NCI-H1092 treated with DMSO at 0.1 percent for 48 hours (cell line): Measurements from ENCODE around the gene MAPK10.
A peak's percentile ranks its signal among the peaks of the same experiment; 100 is the strongest.
"Not testable (repeated sequence)": the region's sequence is repeated elsewhere in the genome, so short reads cannot be mapped to it uniquely, and the experiment has no call there.

Experiments used
- DNase-seq: peaks from one replicate; lab custom pipeline; 2025; lab: John Stamatoyannopoulos, UW

MAPK10 gene

GRCh38 chr4:86106475-86106874, 253.4 kb downstream of the MAPK10 start:
- DNase-seq = no peak

- no peak for DNase-seq
These were observed 258.0 kb downstream of the MAPK10 start for GRCh38 chr4:86101841-86102240.

- no peak for DNase-seq
These were observed 258.4 kb downstream of the MAPK10 start for GRCh38 chr4:86101410-86101809.

- no peak for DNase-seq
These were observed 259.2 kb downstream of the MAPK10 start for GRCh38 chr4:86100539-86101215.

- DNase-seq = no peak
These were observed 260.5 kb downstream of the MAPK10 start for GRCh38 chr4:86099348-86099747.

GRCh38 chr4:86098691-86099090, 261.2 kb downstream of the MAPK10 start:
- no peak for DNase-seq

GRCh38 chr4:86096373-86096772, 263.5 kb downstream of the MAPK10 start:
- DNase-seq = no peak

GRCh38 chr4:86092684-86093083, 267.2 kb downstream of the MAPK10 start:
- no peak for DNase-seq

- DNase-seq = no peak
These were observed 268.7 kb downstream of the MAPK10 start for GRCh38 chr4:86091201-86091600.

GRCh38 chr4:86089781-86090323, 270.0 kb downstream of the MAPK10 start:
- DNase-seq = no peak

GRCh38 chr4:86089053-86089452, 270.8 kb downstream of the MAPK10 start:
- no peak for DNase-seq

GRCh38 chr4:86075796-86076195, 284.1 kb downstream of the MAPK10 start:
- DNase-seq = not testable (repeated sequence)

GRCh38 chr4:86060341-86060740, 299.5 kb downstream of the MAPK10 start:
- DNase-seq = no peak

GRCh38 chr4:86058621-86059020, 301.2 kb downstream of the MAPK10 start:
- no peak for DNase-seq

GRCh38 chr4:86055898-86056297, 304.0 kb downstream of the MAPK10 start:
- no peak for DNase-seq

GRCh38 chr4:86054286-86055032, 305.4 kb downstream of the MAPK10 start:
- no peak for DNase-seq

- no peak for DNase-seq
These were observed 309.4 kb downstream of the MAPK10 start for GRCh38 chr4:86050496-86050895.

- DNase-seq = no peak
These were observed 311.4 kb downstream of the MAPK10 start for GRCh38 chr4:86048426-86048825.

GRCh38 chr4:86044593-86044985, 315.3 kb downstream of the MAPK10 start:
- no peak for DNase-seq

GRCh38 chr4:86043755-86044592, 315.9 kb downstream of the MAPK10 start:
- peak; percentile 57 for DNase-seq

GRCh38 chr4:86038037-86038436, 321.8 kb downstream of the MAPK10 start:
- DNase-seq = no peak

GRCh38 chr4:86036736-86037135, 323.1 kb downstream of the MAPK10 start:
- DNase-seq = no peak
